Spinal cord (tissue), 10 donors: ENCODE data around the gene ATP5MC2. TPM values are rescaled to one million over a fixed set of nuclear protein-coding genes. Genes with fewer than 3 reads are reported as not detected.

Experiments used
- DNase-seq, 6 donors: peaks; one replicate each; pipeline versions ENCODE4 v3.0.0 to v3.0.0-alpha.2; 2013 to 2015; ENCODE audit warnings: low spot score in 6 of 6, low read depth in 4 of 6
- H3K27ac ChIP-seq: one replicate; pipeline ENCODE4 v1.5.1; 2013; ENCODE audit warnings: low read depth, low read length, control low read depth
- H3K27me3 ChIP-seq: one replicate; pipeline ENCODE4 v1.6.1; 2013; ENCODE audit warnings: low read length; ENCODE audit not compliant: control insufficient read depth, insufficient read depth
- H3K36me3 ChIP-seq: one replicate; pipeline ENCODE4 v1.6.1; 2013; ENCODE audit warnings: low read length; ENCODE audit not compliant: control insufficient read depth, insufficient read depth
- H3K4me1 ChIP-seq: one replicate; pipeline ENCODE4 v1.6.1; 2013; ENCODE audit warnings: low read length; ENCODE audit not compliant: control insufficient read depth, insufficient read depth
- H3K4me3 ChIP-seq: one replicate; pipeline ENCODE4 v1.5.1; 2013; ENCODE audit warnings: low read depth, low read length, control low read depth
- H3K9me3 ChIP-seq: one replicate; pipeline ENCODE4 v1.6.1; 2013; ENCODE audit warnings: low read length; ENCODE audit not compliant: control insufficient read depth, insufficient read depth
- WGBS: methylation state at CpG from one replicate; pipeline ENCODE4 v1.1.5; 2013; ENCODE audit warnings: missing lambda C conversion rate; ENCODE audit not compliant: insufficient coverage; 5-methylcytosine and 5-hydroxymethylcytosine counted together
- polyA plus RNA-seq, 2 donors: library from polyadenylated mRNA; unstranded; fragments of 120-200 nt; gene quantifications; one replicate each; pipeline ENCODE4 v1.2.1, GENCODE V29; 2013; ENCODE audit not compliant: insufficient read length in 2 of 2
- total RNA-seq, 2 donors: library from RNA; depleted of rRNA in 1 of 2; stranded (reverse); fragments of 120-200 nt in 1 of 2; fragments of >200 nt in 1 of 2; gene quantifications; one replicate each; pipeline versions ENCODE4 v1.2.3 to v1.2.4, GENCODE V29; 2013 to 2014
- donor health status: healthy.

Gene ATP5MC2
- total and polyA plus RNA-seq, 4 donors = 65.8 to 387 (median 298) TPM

- no peaks in the 10 kb centered on the region for H3K36me3 ChIP-seq
- WGBS = no CpG with 5 or more reads among the region's 4 CpGs
- peak overlapping the region; percentile 74 for H3K4me3 ChIP-seq
- H3K4me1 ChIP-seq = peaks cover 6% of the 10 kb centered on the region
- DNase-seq = peak in 1 of 6 donors; percentile 10
- no peaks in the 10 kb centered on the region for H3K9me3 ChIP-seq
- H3K27me3 ChIP-seq = no peaks in the 10 kb centered on the region
- H3K27ac ChIP-seq = peak overlapping the region; percentile 95
These were observed 50.9 kb downstream of the ATP5MC2 start for GRCh38 chr12:53624956-53625355.

DNA sequence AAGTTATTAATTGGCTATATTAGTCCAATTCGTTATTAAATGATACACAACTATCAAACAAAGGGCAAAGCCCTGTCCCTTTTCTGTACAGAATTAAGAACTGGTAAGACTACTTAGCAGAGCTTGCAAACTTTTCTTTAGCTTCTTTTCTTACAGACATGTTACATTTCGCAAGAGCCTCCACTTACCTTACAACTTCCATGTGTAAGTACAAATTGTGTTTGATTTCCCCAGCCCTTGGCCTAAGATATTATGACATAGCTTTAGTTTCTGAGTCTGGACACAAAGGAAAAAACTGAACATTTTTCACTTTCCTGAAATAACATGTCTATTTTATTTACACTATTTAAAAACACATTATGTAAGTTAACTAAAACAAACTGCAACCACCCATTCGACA lies 51.4 kb downstream of the ATP5MC2 start:
- no peaks in the 10 kb centered on the region for H3K36me3 ChIP-seq
- H3K4me3 ChIP-seq = peak overlapping the region; percentile 74
- no peaks in the 10 kb centered on the region for H3K27me3 ChIP-seq
- H3K4me1 ChIP-seq = peaks cover 6% of the 10 kb centered on the region
- DNase-seq = no peak
- H3K27ac ChIP-seq = peak overlapping the region; percentile 95
- WGBS = no CpG with 5 or more reads among the region's 3 CpGs
- H3K9me3 ChIP-seq = no peaks in the 10 kb centered on the region

DNA sequence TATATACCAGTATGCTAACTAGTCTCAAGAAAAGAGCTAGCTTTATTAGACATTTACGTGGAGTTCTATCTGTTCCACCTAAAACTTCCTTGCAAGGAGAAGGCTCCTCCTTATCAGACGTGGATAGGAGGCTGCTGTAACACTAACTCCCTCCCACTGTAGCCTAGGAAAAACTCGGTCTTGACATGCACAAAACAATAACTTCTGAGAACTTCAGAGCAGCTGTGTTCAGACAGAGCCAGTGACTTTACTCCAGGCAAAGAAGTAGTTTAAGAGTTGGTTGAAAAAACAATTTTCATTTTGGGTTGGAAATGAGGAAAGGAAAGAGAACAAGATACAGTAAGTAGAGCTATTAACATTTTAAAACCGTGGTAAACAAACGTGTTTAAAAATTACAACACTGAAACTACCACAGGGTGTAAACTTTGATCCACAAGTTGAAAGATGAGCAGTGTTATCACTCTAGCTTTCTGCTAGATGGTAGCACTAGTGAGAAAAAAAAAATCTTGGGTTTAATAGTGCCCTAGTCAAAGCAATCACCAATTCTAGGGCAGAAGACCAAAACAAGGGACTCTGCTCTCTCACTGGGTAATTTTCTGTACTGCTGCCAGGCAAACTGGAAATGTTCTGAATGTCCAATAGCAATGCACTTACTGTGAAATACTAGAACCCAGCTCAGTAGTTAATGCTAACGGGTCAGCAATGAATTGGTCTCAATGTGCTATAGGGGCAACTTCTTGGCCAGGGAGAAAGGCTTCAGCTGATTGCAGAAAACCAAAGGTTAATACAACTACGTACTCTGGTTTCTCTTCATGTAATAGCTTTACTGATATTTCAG lies 52.1 kb downstream of the ATP5MC2 start:
- Histone ChIP-seq H3K4me1 (peaks cover 6% of the 10 kb centered on the region), H3K9me3 (no peaks in the 10 kb centered on the region), H3K4me3 (peak overlapping the region; percentile 74), H3K27me3 (no peaks in the 10 kb centered on the region), H3K36me3 (no peaks in the 10 kb centered on the region), H3K27ac (peak overlapping the region; percentile 95)
- DNase-seq = peak in 2 of 6 donors; percentile 54 to 81
- WGBS = no CpG with 5 or more reads among the region's 7 CpGs

DNA sequence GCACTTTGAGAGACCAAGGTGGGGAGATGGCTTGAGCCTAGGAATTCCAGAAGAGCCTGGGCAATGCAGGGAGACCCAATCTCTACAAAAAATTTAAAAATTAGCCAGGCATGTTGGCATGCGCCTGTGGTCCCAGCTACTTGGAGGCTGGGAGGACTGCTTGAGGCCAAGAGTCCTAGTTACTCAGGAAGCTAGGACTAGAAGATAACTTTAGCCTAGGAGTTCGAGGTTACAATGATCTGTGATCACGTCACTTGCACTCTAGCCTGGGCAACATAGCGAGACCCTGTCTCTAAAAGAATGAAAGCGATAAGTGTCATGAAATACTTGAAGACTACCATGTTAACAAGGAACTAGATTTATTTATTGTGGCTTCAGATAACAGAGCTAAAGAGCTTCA lies 53.2 kb downstream of the ATP5MC2 start:
- no peak overlapping the region for H3K4me3 ChIP-seq
- H3K27me3 ChIP-seq = no peaks in the 10 kb centered on the region
- H3K27ac ChIP-seq = no peak overlapping the region
- H3K4me1 ChIP-seq = peaks cover 6% of the 10 kb centered on the region
- DNase-seq = no peak
- 100% methylated on average over 1 of the region's 5 CpGs for WGBS
- H3K36me3 ChIP-seq = no peaks in the 10 kb centered on the region
- no peaks in the 10 kb centered on the region for H3K9me3 ChIP-seq

DNA sequence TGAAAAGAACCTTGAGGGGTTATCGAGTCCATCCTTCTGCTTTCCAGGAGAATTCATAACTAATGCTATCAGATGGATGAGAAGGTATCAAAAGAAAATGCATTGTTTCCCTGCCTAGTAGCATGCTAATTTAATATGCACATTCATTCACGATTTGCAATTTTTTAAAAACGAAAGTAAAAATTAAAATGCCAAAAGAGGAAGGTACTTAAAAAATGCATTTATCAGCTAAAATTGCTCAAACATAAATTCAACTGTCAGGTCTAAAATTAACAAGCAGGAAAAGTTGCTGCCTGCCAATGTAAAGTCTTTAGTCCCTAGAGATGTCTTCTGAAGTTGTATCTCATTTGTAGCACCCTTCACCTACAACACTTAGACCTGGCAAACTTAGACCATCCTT lies 57.6 kb downstream of the ATP5MC2 start:
- Histone ChIP-seq H3K36me3 (no peaks in the 10 kb centered on the region), H3K27me3 (no peaks in the 10 kb centered on the region), H3K4me1 (peaks cover 6% of the 10 kb centered on the region), H3K27ac (no peak overlapping the region), H3K4me3 (no peak overlapping the region), H3K9me3 (no peaks in the 10 kb centered on the region)
- no peak for DNase-seq
- WGBS = no CpG with 5 or more reads among the region's 3 CpGs

DNA sequence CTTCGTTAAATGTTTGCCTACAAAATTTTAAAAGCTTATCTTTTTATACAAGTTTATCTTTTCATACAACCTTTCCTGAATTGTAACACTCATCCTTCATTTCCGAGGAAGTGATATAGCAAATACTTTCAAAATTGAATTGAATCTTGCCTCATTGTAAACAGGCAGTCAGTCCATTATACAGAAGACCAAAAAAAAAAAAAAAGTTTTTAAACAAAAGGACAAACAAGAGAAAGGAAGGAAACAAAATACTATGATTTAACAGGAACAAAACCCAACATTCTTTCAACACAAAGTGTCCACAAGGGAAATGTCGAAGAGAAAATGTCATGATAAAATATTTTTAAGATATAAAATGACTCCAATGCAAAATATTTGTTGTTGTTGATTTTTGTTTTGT lies 58.2 kb downstream of the ATP5MC2 start:
- Histone ChIP-seq H3K27ac (no peak overlapping the region), H3K36me3 (peaks cover 1% of the 10 kb centered on the region), H3K4me1 (peaks cover 4% of the 10 kb centered on the region)

DNA sequence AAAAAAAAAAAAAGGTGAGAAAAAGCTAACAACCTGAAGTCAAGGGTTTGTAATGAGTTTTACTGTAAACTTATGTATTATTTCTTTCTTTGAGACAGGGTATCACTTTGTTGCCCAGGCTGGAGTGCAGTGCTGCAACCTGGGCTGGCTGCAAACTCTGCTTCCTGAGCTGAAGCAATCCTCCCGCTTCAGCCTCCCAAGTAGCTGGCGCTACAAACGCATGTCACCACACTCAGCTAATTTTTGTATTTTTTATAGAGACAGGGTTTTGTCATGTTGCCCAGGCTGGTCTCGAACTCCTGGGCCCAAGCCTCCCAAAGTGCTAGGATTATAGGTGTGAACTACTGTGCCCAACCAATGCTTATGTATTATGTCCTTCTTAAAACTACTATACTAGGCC lies 58.9 kb downstream of the ATP5MC2 start:
- DNase-seq = no peak
- H3K27ac ChIP-seq = no peak overlapping the region
- no peak overlapping the region for H3K4me3 ChIP-seq
- H3K27me3 ChIP-seq = no peaks in the 10 kb centered on the region
- H3K9me3 ChIP-seq = no peaks in the 10 kb centered on the region
- H3K4me1 ChIP-seq = no peaks in the 10 kb centered on the region
- WGBS = no CpG with 5 or more reads among the region's 4 CpGs
- H3K36me3 ChIP-seq = peaks cover 4% of the 10 kb centered on the region

More for the DNA sequence above, 58.2 kb downstream of the ATP5MC2 start:
- Histone ChIP-seq H3K27me3 (no peaks in the 10 kb centered on the region), H3K9me3 (no peaks in the 10 kb centered on the region), H3K4me3 (no peak overlapping the region)
- no CpG with 5 or more reads among the region's 3 CpGs for WGBS
- DNase-seq = no peak

Other genes with a start within 250 kb of the ATP5MC2 start
- 10 to 100 TPM; 14.9 to 33.7 TPM for gene PRR13, start 234.3 kb downstream of the ATP5MC2 start, total RNA-seq
- gene PRR13, start 234.3 kb downstream of the ATP5MC2 start, polyA plus RNA-seq = 10 to 100 TPM; 56.3 to 57.7 TPM
- gene PCBP2, start 224.0 kb downstream of the ATP5MC2 start, total RNA-seq = 100 to 1,000 TPM; 287 to 360 TPM
- gene PCBP2, start 224.0 kb downstream of the ATP5MC2 start, polyA plus RNA-seq = 100 to 1,000 TPM; 690 to 700 TPM
- gene MAP3K12, start 176.6 kb downstream of the ATP5MC2 start, total RNA-seq = 10 to 100 TPM; 26.4 to 40.1 TPM
- 10 to 100 TPM; 53.9 to 75.6 TPM for gene MAP3K12, start 176.6 kb downstream of the ATP5MC2 start, polyA plus RNA-seq
- 10 to 100 TPM; 22.5 to 43.6 TPM for gene TARBP2, start 174.8 kb downstream of the ATP5MC2 start, total RNA-seq
- 10 to 100 TPM; 40.4 to 46.2 TPM for gene TARBP2, start 174.8 kb downstream of the ATP5MC2 start, polyA plus RNA-seq
- gene NPFF, start 168.6 kb downstream of the ATP5MC2 start, total RNA-seq = 1 to 10 TPM; 2.2 to 3.0 TPM
- 1 to 10 TPM; 5.9 to 7.7 TPM for gene NPFF, start 168.6 kb downstream of the ATP5MC2 start, polyA plus RNA-seq
- 10 to 100 TPM; 18.7 to 20.4 TPM for gene ATF7, start 49.7 kb downstream of the ATP5MC2 start, total RNA-seq
- 10 to 100 TPM; 28.1 to 31.1 TPM for gene ATF7, start 49.7 kb downstream of the ATP5MC2 start, polyA plus RNA-seq
- 100 to 1,000 TPM in 1 of 2 donors, 10 to 100 TPM in 1; 55.5 to 205 TPM for gene CALCOCO1, start 51.4 kb upstream of the ATP5MC2 start, total RNA-seq
- 100 to 1,000 TPM in 1 of 2 donors, 10 to 100 TPM in 1; 85.3 to 120 TPM for gene CALCOCO1, start 51.4 kb upstream of the ATP5MC2 start, polyA plus RNA-seq
- gene CISTR, start 75.9 kb upstream of the ATP5MC2 start, total RNA-seq = under 1 TPM in 1 of 2 donors, not detected in 1; 0.79 TPM
- 1 to 10 TPM; 1.1 to 1.2 TPM for gene CISTR, start 75.9 kb upstream of the ATP5MC2 start, polyA plus RNA-seq